IPS DF 6.9 (cell line): ENCODE results near the gene HOTAIR.

Experiments used
- DNase-seq: peaks from one replicate; pipeline ENCODE4 v3.0.0-alpha.2; 2013; ENCODE audit warnings: low read depth, low spot score
- H3K27ac ChIP-seq: one replicate; pipeline ENCODE4 v1.5.1; 2013; ENCODE audit warnings: low read length, control low read depth
- H3K27me3 ChIP-seq: 2 replicates; pipeline ENCODE4 v1.6.1; 2013; ENCODE audit warnings: mild to moderate bottlenecking, low read length; ENCODE audit not compliant: control insufficient read depth, insufficient read depth
- H3K36me3 ChIP-seq: 2 replicates; pipeline ENCODE4 v1.6.1; 2013; ENCODE audit warnings: low read length; ENCODE audit not compliant: control insufficient read depth, insufficient read depth
- H3K4me1 ChIP-seq: 2 replicates; pipeline ENCODE4 v1.6.1; 2013; ENCODE audit warnings: low read length; ENCODE audit not compliant: control insufficient read depth, insufficient read depth
- H3K4me3 ChIP-seq: 2 replicates; pipeline ENCODE4 v1.5.1; 2013; ENCODE audit warnings: mild to moderate bottlenecking, low read length
- H3K9me3 ChIP-seq: 2 replicates; pipeline ENCODE4 v1.6.1; 2013; ENCODE audit warnings: low read length, inconsistent platforms; ENCODE audit not compliant: control insufficient read depth, insufficient read depth
- WGBS: extraction: QIAGEN DNeasy Blood & Tissue Kit; methylation state at CpG from one replicate; pipeline ENCODE4 v1.1.7; 2013; ENCODE audit warnings: mixed read lengths, missing lambda C conversion rate; ENCODE audit not compliant: insufficient read length, insufficient coverage; 5-methylcytosine and 5-hydroxymethylcytosine counted together

HOTAIR gene

GRCh38 chr12:53992377-53992889, 17.7 kb upstream of the HOTAIR start:
- H3K27me3 ChIP-seq = peaks cover 100% of the 10 kb centered on the region
- no peak overlapping the region for H3K4me3 ChIP-seq
- peaks cover 3% of the 10 kb centered on the region; the same call in 1 of the 2 replicates for H3K36me3 ChIP-seq
- WGBS = no CpG with 5 or more reads among the region's 7 CpGs
- H3K27ac ChIP-seq = no peak overlapping the region
- H3K9me3 ChIP-seq = no peaks in the 10 kb centered on the region
- H3K4me1 ChIP-seq = 0 out of 2 replicates have a peak, but pooled peaks cover 4% of the 10 kb centered on the region
- no peak for DNase-seq

GRCh38 chr12:53991077-53991460, 16.3 kb upstream of the HOTAIR start:
- H3K4me3 ChIP-seq = no peak overlapping the region
- no peaks in the 10 kb centered on the region for H3K9me3 ChIP-seq
- H3K36me3 ChIP-seq = peaks cover 3% of the 10 kb centered on the region; the same call in 1 of the 2 replicates
- no peak for DNase-seq
- peaks cover 3% of the 10 kb centered on the region for H3K4me1 ChIP-seq
- WGBS = no CpG with 5 or more reads among the region's 8 CpGs
- H3K27me3 ChIP-seq = peaks cover 100% of the 10 kb centered on the region
- H3K27ac ChIP-seq = no peak overlapping the region

GRCh38 chr12:53990311-53991076, 15.7 kb upstream of the HOTAIR start:
- Histone ChIP-seq H3K36me3 (peaks cover 3% of the 10 kb centered on the region; the same call in 1 of the 2 replicates), H3K4me3 (no peak overlapping the region), H3K4me1 (peaks cover 3% of the 10 kb centered on the region), H3K27ac (no peak overlapping the region), H3K27me3 (peaks cover 100% of the 10 kb centered on the region), H3K9me3 (no peaks in the 10 kb centered on the region)
- no CpG with 5 or more reads among the region's 27 CpGs for WGBS
- no peak for DNase-seq

GRCh38 chr12:53989227-53990113, 14.7 kb upstream of the HOTAIR start:
- no peak overlapping the region for H3K27ac ChIP-seq
- no peak for DNase-seq
- H3K27me3 ChIP-seq = peaks cover 97% of the 10 kb centered on the region
- H3K4me1 ChIP-seq = peaks cover 3% of the 10 kb centered on the region
- no peaks in the 10 kb centered on the region for H3K9me3 ChIP-seq
- H3K4me3 ChIP-seq = no peak overlapping the region
- peaks cover 3% of the 10 kb centered on the region; the same call in 1 of the 2 replicates for H3K36me3 ChIP-seq
- WGBS = no CpG with 5 or more reads among the region's 28 CpGs

GRCh38 chr12:53988541-53989226, 13.9 kb upstream of the HOTAIR start:
- DNase-seq = no peak
- no peak overlapping the region for H3K27ac ChIP-seq
- no peaks in the 10 kb centered on the region; the same call in 1 of the 2 replicates for H3K36me3 ChIP-seq
- WGBS = no CpG with 5 or more reads among the region's 5 CpGs
- H3K9me3 ChIP-seq = no peaks in the 10 kb centered on the region
- H3K4me1 ChIP-seq = peaks cover 3% of the 10 kb centered on the region
- H3K4me3 ChIP-seq = no peak overlapping the region
- H3K27me3 ChIP-seq = peaks cover 96% of the 10 kb centered on the region

GRCh38 chr12:53987787-53988230, 13.1 kb upstream of the HOTAIR start:
- WGBS = no CpG with 5 or more reads among the region's 4 CpGs
- no peaks in the 10 kb centered on the region for H3K9me3 ChIP-seq
- no peak overlapping the region for H3K27ac ChIP-seq
- H3K4me3 ChIP-seq = no peak overlapping the region
- no peaks in the 10 kb centered on the region; the same call in 1 of the 2 replicates for H3K36me3 ChIP-seq
- H3K27me3 ChIP-seq = peaks cover 96% of the 10 kb centered on the region
- no peak for DNase-seq
- H3K4me1 ChIP-seq = peaks cover 3% of the 10 kb centered on the region

GRCh38 chr12:53986686-53987483, 12.1 kb upstream of the HOTAIR start:
- H3K9me3 ChIP-seq = no peaks in the 10 kb centered on the region

GRCh38 chr12:53985994-53986685, 11.4 kb upstream of the HOTAIR start:
- no peak overlapping the region for H3K27ac ChIP-seq
- no peaks in the 10 kb centered on the region; the same call in 1 of the 2 replicates for H3K36me3 ChIP-seq
- no peaks in the 10 kb centered on the region for H3K9me3 ChIP-seq
- no CpG with 5 or more reads among the region's 50 CpGs for WGBS
- H3K4me3 ChIP-seq = no peak overlapping the region
- peaks cover 3% of the 10 kb centered on the region for H3K4me1 ChIP-seq
- DNase-seq = no peak
- H3K27me3 ChIP-seq = peaks cover 96% of the 10 kb centered on the region

More at GRCh38 chr12:53986686-53987483, 12.1 kb upstream of the HOTAIR start:
- DNase-seq = no peak
- Histone ChIP-seq H3K27me3 (peaks cover 96% of the 10 kb centered on the region), H3K27ac (no peak overlapping the region), H3K36me3 (no peaks in the 10 kb centered on the region; the same call in 1 of the 2 replicates), H3K4me3 (no peak overlapping the region), H3K4me1 (peaks cover 3% of the 10 kb centered on the region)
- WGBS = no CpG with 5 or more reads among the region's 21 CpGs

GRCh38 chr12:53985692-53985993, 10.9 kb upstream of the HOTAIR start:
- no peaks in the 10 kb centered on the region; the same call in 1 of the 2 replicates for H3K36me3 ChIP-seq
- H3K4me3 ChIP-seq = no peak overlapping the region
- H3K27me3 ChIP-seq = peaks cover 96% of the 10 kb centered on the region
- no CpG with 5 or more reads among the region's 21 CpGs for WGBS
- no peak for DNase-seq
- H3K27ac ChIP-seq = no peak overlapping the region
- H3K4me1 ChIP-seq = peaks cover 3% of the 10 kb centered on the region
- no peaks in the 10 kb centered on the region for H3K9me3 ChIP-seq
